Ectodermal cell (in vitro differentiated cells): Measurements from ENCODE around the gene AKAP13.
"Not testable (repeated sequence)": the region's sequence is repeated elsewhere in the genome, so short reads cannot be mapped to it uniquely, and the experiment has no call there.

Source experiments
- H3K27ac ChIP-seq: 2 replicates; pipeline ENCODE4 v1.7.0; 2013; ENCODE audit warnings: mild to moderate bottlenecking, low read depth, low read length; ENCODE audit not compliant: insufficient read depth, poor library complexity, severe bottlenecking
- H3K27me3 ChIP-seq: 2 replicates; pipeline ENCODE4 v1.7.0; 2013; ENCODE audit warnings: mild to moderate bottlenecking, low read length; ENCODE audit not compliant: insufficient read depth, control insufficient read depth, poor library complexity, severe bottlenecking
- H3K36me3 ChIP-seq: one replicate; pipeline ENCODE4 v1.7.0; 2013; ENCODE audit warnings: low read length; ENCODE audit not compliant: control insufficient read depth, insufficient read depth
- H3K4me1 ChIP-seq: one replicate; pipeline ENCODE4 v1.7.0; 2013; ENCODE audit warnings: low read length; ENCODE audit not compliant: control insufficient read depth, insufficient read depth
- H3K4me3 ChIP-seq: 2 replicates; pipeline ENCODE4 v1.7.0; 2013; ENCODE audit warnings: low read depth, low read length, control low read depth; ENCODE audit not compliant: insufficient read depth
- H3K9me3 ChIP-seq: 2 replicates; pipeline ENCODE4 v1.7.0; 2013; ENCODE audit warnings: mild to moderate bottlenecking, low read length, moderate library complexity; ENCODE audit not compliant: control insufficient read depth
- WGBS, 2 experiments: methylation state at CpG; one replicate each; pipeline ENCODE4 v1.1.7; 2013; ENCODE audit warnings: missing lambda C conversion rate in 2 of 2; 5-methylcytosine and 5-hydroxymethylcytosine counted together

Gene AKAP13

DNA sequence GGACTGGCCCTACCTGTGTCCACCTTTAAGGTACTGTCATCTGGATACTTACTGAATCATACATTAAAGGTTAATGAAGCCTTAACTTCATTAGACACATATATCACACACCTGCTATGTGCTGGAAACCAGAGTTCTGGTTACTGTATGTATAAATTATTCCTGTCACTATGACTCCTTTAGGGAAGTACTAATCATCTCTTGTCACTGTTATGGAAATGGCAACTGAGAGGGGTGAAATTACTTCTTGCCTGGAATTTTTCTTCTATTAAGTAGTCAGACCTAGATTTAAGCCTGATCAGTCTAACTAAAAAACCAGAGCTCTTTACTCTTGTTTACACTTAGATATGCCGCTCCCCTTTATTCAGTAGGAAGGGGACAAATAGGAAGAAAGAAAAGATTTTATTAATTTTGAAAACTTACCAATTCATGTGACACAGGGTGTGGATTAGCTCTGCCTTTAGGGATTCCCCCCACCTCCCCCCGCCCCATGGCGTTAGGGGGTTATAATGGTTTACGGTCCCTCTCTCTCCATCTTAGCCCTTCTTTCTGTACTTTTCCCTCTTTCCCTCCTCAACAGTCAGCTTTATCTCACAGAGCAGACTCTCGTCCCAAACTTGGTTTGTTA is 261.8 kb downstream of the AKAP13 start:
- Histone ChIP-seq H3K4me1 (no peaks in the 10 kb centered on the region), H3K36me3 (peaks cover 12% of the 10 kb centered on the region), H3K27me3 (no peaks in the 10 kb centered on the region), H3K4me3 (no peak overlapping the region), H3K27ac (no peak overlapping the region), H3K9me3 (no peaks in the 10 kb centered on the region)
- 93 to 94% methylated on average over 4 to 5 of the region's 5 CpGs for WGBS, 2 experiments

- Histone ChIP-seq H3K9me3 (no peaks in the 10 kb centered on the region), H3K36me3 (peaks cover 12% of the 10 kb centered on the region), H3K27ac (no peak overlapping the region), H3K4me3 (no peak overlapping the region), H3K4me1 (no peaks in the 10 kb centered on the region), H3K27me3 (no peaks in the 10 kb centered on the region)
- 92 to 93% methylated on average over 6 of the region's 6 CpGs for WGBS, 2 experiments
These were observed 262.3 kb downstream of the AKAP13 start for GRCh38 chr15:85642693-85643066.

GRCh38 chr15:85646538-85647091 is 266.2 kb downstream of the AKAP13 start:
- Histone ChIP-seq H3K36me3 (peaks cover 12% of the 10 kb centered on the region), H3K27ac (no peak overlapping the region), H3K27me3 (no peaks in the 10 kb centered on the region), H3K4me3 (no peak overlapping the region), H3K9me3 (no peaks in the 10 kb centered on the region), H3K4me1 (no peaks in the 10 kb centered on the region)
- 95 to 98% methylated on average over 3 to 4 of the region's 4 CpGs for WGBS, 2 experiments

DNA sequence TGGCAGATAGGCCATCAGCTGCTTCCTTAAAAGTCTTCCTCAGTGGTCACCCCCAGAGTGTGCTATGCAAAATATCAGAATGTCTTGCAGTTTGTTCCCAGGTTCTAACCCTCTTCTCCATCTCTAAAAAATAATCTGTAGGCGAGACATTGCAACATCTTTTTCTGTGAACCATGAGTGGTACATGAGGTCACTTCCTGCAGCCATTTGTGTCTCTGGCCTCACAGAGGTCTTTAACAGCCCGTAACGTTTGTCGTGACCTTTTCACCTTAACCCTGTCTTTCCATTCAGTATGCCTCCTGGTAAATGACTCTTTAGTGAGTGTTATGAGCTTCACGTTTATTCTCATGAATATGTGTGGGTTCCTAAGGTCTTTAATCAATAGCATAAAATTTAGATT is 269.0 kb downstream of the AKAP13 start:
- Histone ChIP-seq H3K27ac (no peak overlapping the region), H3K4me3 (no peak overlapping the region), H3K27me3 (no peaks in the 10 kb centered on the region), H3K4me1 (no peaks in the 10 kb centered on the region), H3K9me3 (no peaks in the 10 kb centered on the region), H3K36me3 (peaks cover 10% of the 10 kb centered on the region)
- 74 to 75% methylated on average over 4 to 5 of the region's 5 CpGs for WGBS, 2 experiments

DNA sequence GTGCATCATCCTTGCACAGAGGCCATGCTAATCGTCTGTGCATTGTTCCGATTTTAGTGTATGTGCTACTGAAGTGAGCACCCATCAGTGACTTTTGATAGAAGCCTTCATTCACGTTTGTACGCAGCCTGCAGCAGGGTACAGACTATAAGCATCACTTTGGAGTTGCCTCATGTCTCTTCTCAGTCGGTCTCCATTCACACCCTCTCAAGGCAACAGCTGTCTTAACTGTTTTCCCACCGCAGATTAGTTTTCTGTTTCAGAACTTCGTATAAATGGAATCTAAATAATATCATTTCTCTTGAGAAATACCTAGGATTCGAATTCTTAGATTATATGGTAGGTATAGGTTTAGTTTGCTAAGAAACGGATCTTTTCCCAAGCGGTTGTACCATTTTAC is 271.1 kb downstream of the AKAP13 start:
- Histone ChIP-seq H3K4me3 (no peak overlapping the region), H3K27me3 (no peaks in the 10 kb centered on the region), H3K27ac (no peak overlapping the region), H3K9me3 (no peaks in the 10 kb centered on the region), H3K36me3 (peaks cover 10% of the 10 kb centered on the region), H3K4me1 (no peaks in the 10 kb centered on the region)
- WGBS, 2 experiments, result 97% methylated on average over 6 to 10 of the region's 10 CpGs

DNA sequence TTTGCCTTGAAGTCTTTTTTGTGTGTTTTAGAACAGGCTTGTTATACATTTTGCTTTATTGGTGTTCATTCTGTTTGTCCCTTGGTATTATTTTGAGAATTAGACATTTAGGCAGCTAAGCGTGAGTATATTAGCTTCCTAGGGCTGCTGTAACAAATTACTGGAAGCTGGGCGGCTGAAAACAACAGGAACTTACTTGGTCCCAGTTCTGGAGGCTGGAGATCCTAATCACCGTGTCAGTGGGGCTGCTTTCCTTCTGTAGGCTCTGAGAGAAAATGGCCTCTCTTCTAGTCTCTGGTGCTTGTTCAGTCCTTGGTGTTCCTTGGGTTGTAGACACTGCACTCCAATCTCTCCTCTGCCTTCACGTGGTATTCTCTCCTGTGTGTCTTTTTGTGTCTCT is 272.1 kb downstream of the AKAP13 start:
- no peak overlapping the region for H3K4me3 ChIP-seq
- H3K27ac ChIP-seq, result no peak overlapping the region
- no peaks in the 10 kb centered on the region for H3K4me1 ChIP-seq
- no peaks in the 10 kb centered on the region for H3K9me3 ChIP-seq
- H3K36me3 ChIP-seq, result peaks cover 7% of the 10 kb centered on the region
- 92 to 96% methylated on average over 4 of the region's 4 CpGs for WGBS, 2 experiments
- no peaks in the 10 kb centered on the region for H3K27me3 ChIP-seq

DNA sequence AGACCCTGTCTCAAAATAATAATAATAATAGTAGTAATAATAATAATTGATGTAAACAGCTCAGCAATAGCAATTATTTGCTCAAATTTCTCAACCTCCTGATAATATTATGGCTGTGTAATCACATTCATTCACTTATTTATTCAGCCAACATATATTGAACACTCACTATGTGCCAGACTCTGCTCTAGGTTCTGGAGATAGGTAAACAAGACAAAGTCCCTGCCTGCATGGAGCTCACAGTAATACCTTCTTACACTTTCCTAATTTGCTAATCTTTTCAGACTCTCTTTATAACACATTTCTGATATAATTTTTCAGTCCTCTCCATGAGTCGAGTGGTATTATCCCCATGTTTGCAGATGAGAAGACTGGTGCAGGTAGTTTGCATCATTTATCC is 276.7 kb downstream of the AKAP13 start:
- Histone ChIP-seq H3K4me3 (no peak overlapping the region), H3K36me3 (peaks cover 7% of the 10 kb centered on the region), H3K9me3 (no peaks in the 10 kb centered on the region), H3K27me3 (no peaks in the 10 kb centered on the region), H3K27ac (no peak overlapping the region), H3K4me1 (no peaks in the 10 kb centered on the region)
- 83 to 100% methylated on average over 1 of the region's 1 CpG for WGBS, 2 experiments

- Histone ChIP-seq H3K27me3 (no peaks in the 10 kb centered on the region), H3K4me1 (no peaks in the 10 kb centered on the region), H3K4me3 (no peak overlapping the region), H3K27ac (no peak overlapping the region), H3K9me3 (no peaks in the 10 kb centered on the region), H3K36me3 (peaks cover 7% of the 10 kb centered on the region)
- WGBS, 2 experiments, result 94 to 95% methylated on average over 3 of the region's 3 CpGs
These were observed 278.4 kb downstream of the AKAP13 start for GRCh38 chr15:85658816-85659215.

DNA sequence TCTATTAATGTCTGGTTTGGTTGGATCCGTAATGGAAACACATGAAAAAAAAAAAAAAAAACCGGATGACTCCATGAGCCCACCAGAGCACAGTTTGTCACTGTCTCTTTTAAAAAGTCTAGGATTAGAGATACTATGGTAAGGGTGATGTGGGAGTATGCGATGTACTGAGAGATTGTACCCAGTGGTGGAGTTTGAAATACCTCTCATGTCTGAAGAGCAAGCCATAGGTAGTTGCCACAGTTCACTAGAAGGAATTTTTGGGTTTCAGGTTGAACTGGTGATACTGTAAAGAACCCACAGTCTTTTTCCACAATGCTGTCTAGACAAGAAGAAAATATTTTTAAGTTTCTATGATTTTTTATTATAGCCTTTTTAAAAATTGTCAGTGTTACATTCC is 281.5 kb downstream of the AKAP13 start:
- Histone ChIP-seq H3K27ac (no peak overlapping the region), H3K4me1 (no peaks in the 10 kb centered on the region), H3K4me3 (no peak overlapping the region), H3K27me3 (no peaks in the 10 kb centered on the region), H3K9me3 (no peaks in the 10 kb centered on the region), H3K36me3 (peaks cover 18% of the 10 kb centered on the region)
- 94 to 95% methylated on average over 3 of the region's 3 CpGs for WGBS, 2 experiments

DNA sequence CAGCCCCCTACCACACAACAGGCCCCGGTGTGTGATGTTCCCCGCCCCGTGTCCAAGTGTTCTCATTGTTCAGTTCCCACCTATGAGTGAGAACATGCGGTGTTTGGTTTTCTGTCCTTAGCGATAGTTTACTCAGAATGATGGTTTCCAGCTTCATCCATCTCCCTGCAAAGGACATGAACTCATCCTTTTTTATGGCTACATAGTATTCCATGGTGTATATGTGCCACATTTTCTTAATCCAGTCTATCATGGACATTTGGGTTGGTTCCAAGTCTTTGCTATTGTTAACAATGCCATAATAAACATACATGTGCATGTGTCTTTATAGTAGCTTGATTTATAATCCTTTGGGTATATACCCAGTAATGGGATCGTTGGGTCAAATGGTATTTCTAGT is 285.3 kb downstream of the AKAP13 start:
- not testable (repeated sequence) for H3K4me3 ChIP-seq, H3K9me3 ChIP-seq, H3K4me1 ChIP-seq, H3K27me3 ChIP-seq, H3K27ac ChIP-seq
- peaks cover 18% of the 10 kb centered on the region for H3K36me3 ChIP-seq
- 94 to 97% methylated on average over 6 of the region's 6 CpGs for WGBS, 2 experiments
